SHP77 treated with DMSO at 0.1 percent for 48 hours (cell line): ENCODE measurements around the gene ANKRD35.
A peak's percentile ranks its signal among the peaks of the same experiment; 100 is the strongest.

Experiments
- DNase-seq: peaks from one replicate; lab custom pipeline; 2025; lab: John Stamatoyannopoulos, UW

Gene ANKRD35

GRCh38 chr1:145895471-145895870 lies 9.8 kb upstream of the ANKRD35 start:
- no peak for DNase-seq

- DNase-seq, result no peak
These were observed 7.8 kb upstream of the ANKRD35 start for GRCh38 chr1:145893306-145894055.

DNA sequence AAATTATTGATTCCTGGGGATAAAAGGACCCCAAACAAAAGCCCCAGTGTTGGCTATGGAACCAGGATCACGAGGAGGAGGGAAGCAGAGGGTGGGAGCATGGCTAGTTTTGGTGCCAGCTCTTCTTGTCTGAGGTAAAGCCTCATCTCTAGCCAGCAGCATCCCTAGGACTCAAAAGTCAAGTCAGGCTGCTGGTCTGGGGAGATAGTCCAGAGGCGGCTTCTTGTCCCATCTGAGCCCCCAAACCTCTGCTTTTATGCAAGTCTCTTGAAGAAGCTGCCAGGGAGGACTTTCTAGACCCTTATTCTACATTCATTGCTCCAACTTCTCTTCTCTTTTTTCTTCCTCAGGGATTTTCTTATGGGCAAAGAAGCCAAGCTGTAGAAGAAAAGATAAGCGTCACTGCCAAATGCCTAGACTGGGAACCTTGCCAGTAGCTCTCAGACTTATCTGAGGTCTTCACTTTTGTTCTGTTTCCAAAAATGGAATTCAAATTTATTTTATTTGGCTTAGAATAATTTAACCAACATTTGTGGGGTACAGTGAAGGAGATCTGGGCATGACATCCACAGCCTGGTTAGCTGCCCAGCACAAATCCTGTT lies 6.9 kb upstream of the ANKRD35 start:
- no peak for DNase-seq

- peak; percentile 99 for DNase-seq
These were observed 6.2 kb upstream of the ANKRD35 start for GRCh38 chr1:145891587-145892485.

DNA sequence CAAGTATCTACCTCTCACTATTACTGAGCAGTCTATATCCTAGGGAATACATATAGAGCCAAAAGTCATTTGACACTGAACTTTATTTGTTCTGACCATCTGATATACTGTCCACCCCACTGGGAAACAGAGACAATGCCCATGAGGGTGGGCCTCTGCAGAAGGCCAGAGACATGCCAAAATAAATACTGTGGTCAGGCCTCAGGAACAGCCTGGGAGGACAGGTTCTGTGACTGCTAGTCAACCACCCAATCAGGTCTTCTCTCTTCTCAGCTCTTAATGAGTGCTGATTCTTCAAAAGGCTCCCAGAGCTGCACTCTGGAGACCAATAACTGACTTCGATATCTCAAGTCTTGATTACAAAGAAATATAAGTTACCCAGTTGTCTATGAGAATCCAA lies 5.5 kb upstream of the ANKRD35 start:
- DNase-seq, result no peak

- peak; percentile 15 for DNase-seq
These were observed 4.1 kb upstream of the ANKRD35 start for GRCh38 chr1:145889722-145890121.

- DNase-seq, result no peak
These were observed 2.0 kb upstream of the ANKRD35 start for GRCh38 chr1:145887631-145888030.

- no peak for DNase-seq
These were observed 1.1 kb upstream of the ANKRD35 start for GRCh38 chr1:145886816-145887215.

- DNase-seq, result no peak
These were observed 724 bp upstream of the ANKRD35 start for GRCh38 chr1:145886390-145886789.

DNA sequence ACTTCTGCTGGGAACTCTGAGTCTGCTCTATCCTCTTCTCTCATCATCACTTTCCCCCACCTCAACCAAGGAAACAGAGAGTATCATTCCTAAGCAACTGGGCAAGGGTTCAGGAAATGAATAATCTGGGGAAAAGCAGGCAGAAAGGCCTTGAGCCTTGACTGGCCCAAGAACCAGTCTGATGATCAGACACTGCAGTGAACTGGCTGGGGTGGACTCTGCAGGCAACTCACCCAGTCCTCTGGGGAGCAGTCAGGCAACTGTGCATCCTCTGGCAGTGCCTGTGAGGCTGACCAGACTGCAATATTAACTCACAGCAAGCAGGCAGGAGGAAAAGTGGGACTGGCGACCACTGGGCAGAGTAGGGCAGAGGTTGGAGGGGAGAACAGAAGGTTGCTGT lies 991 bp downstream of the ANKRD35 start:
- no peak for DNase-seq

DNA sequence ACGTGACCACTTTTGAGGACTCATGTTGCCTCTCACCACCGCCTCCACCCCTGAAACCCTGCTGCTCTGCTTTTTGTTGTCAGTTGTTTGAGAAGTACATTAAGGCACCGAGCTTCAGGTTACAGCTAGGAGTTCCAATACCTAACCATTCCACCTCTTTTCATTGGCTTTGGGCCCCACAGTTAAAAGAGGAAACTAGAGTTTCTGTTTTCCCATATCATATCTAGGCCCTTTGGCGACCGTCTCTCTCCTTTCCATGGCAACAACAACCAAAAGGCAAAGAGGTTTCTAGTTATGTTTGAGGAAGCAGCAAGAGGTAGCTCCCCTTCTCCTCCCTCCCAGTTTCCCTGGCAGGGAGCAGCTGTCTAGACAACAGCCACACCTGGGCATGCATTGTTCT lies 5.9 kb downstream of the ANKRD35 start:
- DNase-seq, result peak; percentile 40

GRCh38 chr1:145878724-145879123 lies 6.9 kb downstream of the ANKRD35 start:
- no peak for DNase-seq

DNA sequence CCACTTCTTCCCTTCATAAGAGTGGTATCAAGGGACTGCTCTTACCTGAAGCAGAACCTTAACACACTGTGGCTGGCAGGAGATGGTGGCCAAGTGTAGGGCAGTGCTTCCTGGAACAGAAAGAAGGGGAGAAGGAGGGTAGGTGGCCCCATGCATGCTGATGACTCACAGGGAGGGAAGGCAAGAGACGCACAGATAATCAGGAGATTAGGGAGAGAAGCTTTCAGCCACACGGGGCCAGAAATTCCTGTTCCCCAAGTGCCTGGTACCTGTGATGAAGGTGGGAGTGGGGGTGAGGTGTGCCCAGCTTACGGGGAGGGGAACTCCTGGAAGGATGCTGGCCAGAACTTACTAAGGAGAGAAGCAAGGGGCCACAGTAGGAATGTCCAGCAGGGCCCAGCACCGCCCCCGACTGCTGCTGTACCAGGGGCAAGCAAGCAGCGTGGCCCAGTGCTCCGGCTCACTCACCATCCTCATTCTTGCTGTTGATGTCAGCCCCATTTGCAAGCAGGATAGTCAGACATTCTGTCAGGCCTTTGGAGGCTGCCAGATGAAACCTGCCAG lies 7.7 kb downstream of the ANKRD35 start:
- DNase-seq, result no peak

GRCh38 chr1:145874646-145875045 lies 11.0 kb downstream of the ANKRD35 start:
- DNase-seq, result no peak

GRCh38 chr1:145871994-145872924 lies 13.4 kb downstream of the ANKRD35 start:
- DNase-seq, result no peak

DNA sequence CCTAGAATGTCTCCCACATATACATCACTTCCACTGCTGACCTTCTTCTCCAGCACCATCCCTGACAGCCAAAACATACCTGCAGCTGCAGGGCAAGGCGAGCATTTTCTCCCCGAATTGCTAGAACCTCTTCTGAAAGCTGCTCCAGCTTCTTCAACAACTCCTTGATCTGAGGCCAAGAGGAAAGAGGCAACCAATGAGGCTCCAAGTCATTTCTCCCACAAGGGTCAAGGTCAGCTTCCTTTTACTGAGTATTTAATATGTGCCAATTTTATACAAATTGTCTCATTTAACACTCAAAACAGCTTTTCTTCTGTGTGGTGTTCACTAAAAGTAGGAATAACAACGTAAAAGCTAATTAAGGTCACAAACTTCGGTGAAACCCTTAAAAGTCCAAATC lies 17.4 kb downstream of the ANKRD35 start:
- no peak for DNase-seq

GRCh38 chr1:145863282-145864018 lies 22.2 kb downstream of the ANKRD35 start:
- DNase-seq, result no peak

- peak; percentile 74 for DNase-seq
These were observed 26.1 kb downstream of the ANKRD35 start for GRCh38 chr1:145859491-145860023.

DNA sequence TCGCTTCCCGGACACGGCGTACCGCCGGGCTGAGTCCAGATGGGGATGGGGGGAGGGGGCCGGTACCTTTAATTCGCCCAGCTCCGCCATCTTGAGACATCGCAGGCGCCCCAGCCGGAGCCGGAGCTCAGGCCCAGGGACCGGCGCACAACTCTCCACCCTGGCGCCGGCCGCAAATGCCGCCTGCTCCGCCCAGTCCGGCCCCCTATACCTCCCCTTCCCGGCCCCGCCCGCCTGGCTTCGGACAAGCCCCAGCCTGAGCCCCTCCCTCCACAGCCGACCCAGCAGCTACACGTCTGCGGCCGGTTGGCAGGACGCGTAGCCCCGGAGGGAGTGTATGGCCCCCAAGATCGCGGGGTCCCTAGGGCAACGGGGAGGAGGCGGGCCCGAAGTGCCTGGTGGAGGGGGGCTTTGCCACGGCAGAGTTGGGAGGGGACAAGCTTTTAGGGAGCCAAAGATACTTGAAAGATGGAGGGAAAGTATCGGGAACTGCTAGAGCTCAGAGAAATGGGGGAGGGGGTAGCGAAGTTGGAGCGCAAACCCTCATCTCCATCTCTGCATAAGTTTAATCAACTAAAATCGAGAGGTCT lies 26.7 kb downstream of the ANKRD35 start, which contains the start of gene PIAS3:
PIAS3 (minus strand) TSS at position 181 of the 590 bp plus-strand sequence; CDS start at position 90, 91 bp downstream.
- DNase-seq, result peak; percentile 92
